Endothelial cell of umbilical vein (primary cell): ENCODE results near the gene PTH1R. TPM values are rescaled to one million over a fixed set of nuclear protein-coding genes. Genes with fewer than 3 reads are reported as not detected.

Source experiments
- BruUV-seq: library from RNA; stranded (reverse); fragments of 400-500 nt; replicated peaks from 2 replicates; lab custom pipeline; 2021; lab: Mats Ljungman, UMichigan
- CTCF ChIA-PET: fragments of 300-600, 350-600 bp; sonication (Branson Sonifier 250); formaldehyde crosslinking; loops from one replicate; lab custom pipeline; 2021; ENCODE audit warnings: antibody characterized with exemption, inconsistent platforms; lab: Charles Lee
- POLR2A ChIA-PET: fragments of 300-600, 350-600 bp; sonication (Branson Sonifier 250); formaldehyde crosslinking; loops from one replicate; lab custom pipeline; 2021; ENCODE audit warnings: antibody characterized with exemption, inconsistent platforms; lab: Charles Lee
- DNase-seq: peaks from one replicate; pipeline ENCODE4 v3.0.0-alpha.2; 2011; ENCODE audit warnings: low read depth, low spot score
- FAIRE-seq: peaks from 2 replicates; lab custom pipeline; 2011; peaks lifted over from hg19 to GRCh38; lab: Jason Lieb, UNC
- H2AFZ ChIP-seq: 2 replicates; pipeline ENCODE4 v1.6.0; 2012; ENCODE audit warnings: low read depth, low read length, control low read depth, inconsistent platforms
- H3K27ac ChIP-seq: 2 replicates; pipeline ENCODE4 v1.5.1; 2011; ENCODE audit warnings: low read depth, mild to moderate bottlenecking, control low read depth, low read length, moderate library complexity; ENCODE audit not compliant: insufficient read depth
- H3K27me3 ChIP-seq, 2 experiments: 2 replicates each; pipeline versions ENCODE4 v1.6.0 to v1.6.1; 2011; ENCODE audit warnings: low read length in 2 of 2, mixed read lengths in 1 of 2; ENCODE audit not compliant: control insufficient read depth in 2 of 2, insufficient read depth in 2 of 2
- H3K36me3 ChIP-seq, 2 experiments: 2 replicates in 1 of 2; 3 replicates in 1 of 2; pipeline ENCODE4 v1.5.1; 2011; ENCODE audit warnings: low read length in 2 of 2, mild to moderate bottlenecking in 1 of 2, moderate library complexity in 1 of 2; ENCODE audit not compliant: control insufficient read depth in 2 of 2, insufficient read depth in 2 of 2; ENCODE audit errors: extremely low read depth in 1 of 2
- H3K4me1 ChIP-seq: 3 replicates; pipeline ENCODE4 v1.5.1; 2011; ENCODE audit warnings: mild to moderate bottlenecking, low read length; ENCODE audit not compliant: control insufficient read depth, insufficient read depth; ENCODE audit errors: extremely low read depth
- H3K4me2 ChIP-seq: 2 replicates; pipeline ENCODE4 v1.6.1; 2011; ENCODE audit warnings: low read length, control low read depth, mixed read lengths; ENCODE audit not compliant: insufficient read depth
- H3K4me3 ChIP-seq, 3 experiments: fragments of 200-600 bp in 1 of 3; sonication (generic), shearing (Covaris generic) in 1 of 3; replicated peaks in 1 of 3; 2 replicates each; pipeline ENCODE4 v1.5.1; 2011 to 2016; ENCODE audit warnings: control low read depth in 3 of 3, low read length in 3 of 3, mild to moderate bottlenecking in 2 of 3, inconsistent platforms in 1 of 3, low read depth in 1 of 3, moderate library complexity in 1 of 3; ENCODE audit not compliant: insufficient read depth in 1 of 3
- H3K79me2 ChIP-seq: 2 replicates; pipeline ENCODE4 v1.6.0; 2012; ENCODE audit warnings: low read length, inconsistent platforms; ENCODE audit not compliant: control insufficient read depth, insufficient read depth
- H3K9ac ChIP-seq: replicated peaks from 2 replicates; pipeline ENCODE3; 2011; ENCODE audit warnings: low read length, control low read depth; ENCODE audit not compliant: insufficient read depth; ENCODE audit errors: extremely low read depth
- H3K9me1 ChIP-seq: replicated peaks from 3 replicates; pipeline ENCODE4 v1.6.0; 2011; ENCODE audit warnings: mild to moderate bottlenecking, low read length; ENCODE audit not compliant: control insufficient read depth, insufficient read depth; ENCODE audit errors: extremely low read depth
- H3K9me3 ChIP-seq: replicated peaks from 2 replicates; pipeline ENCODE4 v1.5.1; 2012; ENCODE audit warnings: low read length, inconsistent platforms; ENCODE audit not compliant: control insufficient read depth, insufficient read depth
- H4K20me1 ChIP-seq: replicated peaks from 2 replicates; pipeline ENCODE3; 2011; ENCODE audit warnings: mild to moderate bottlenecking, low read length; ENCODE audit not compliant: control insufficient read depth, insufficient read depth; ENCODE audit errors: extremely low read depth
- CTCF ChIP-seq, 2 donors: IDR thresholded peaks; 1 replicate in 1 of 2; 2 replicates in 1 of 2; pipeline ENCODE4 v1.5.1; 2011; ENCODE audit warnings: low read length in 2 of 2, mild to moderate bottlenecking in 2 of 2, moderate library complexity in 2 of 2, control low read depth in 1 of 2, inconsistent platforms in 1 of 2, low read depth in 1 of 2; ENCODE audit not compliant: insufficient read depth in 1 of 2; ENCODE audit errors: extremely low read depth in 1 of 2
- EZH2 ChIP-seq: IDR thresholded peaks from 2 replicates; pipeline ENCODE4 v1.6.1; 2012; ENCODE audit warnings: borderline replicate concordance, low read depth, mild to moderate bottlenecking, moderate library complexity, low read length, inconsistent platforms; ENCODE audit not compliant: severe bottlenecking
- FOS ChIP-seq: IDR thresholded peaks from 2 replicates; pipeline ENCODE4 v1.6.1; 2011; ENCODE audit warnings: mild to moderate bottlenecking, low read length, moderate library complexity, borderline replicate concordance; ENCODE audit not compliant: insufficient read depth
- GATA2 ChIP-seq: IDR thresholded peaks from 2 replicates; pipeline ENCODE4 v1.7.0; 2011; ENCODE audit warnings: low read depth, mild to moderate bottlenecking, moderate library complexity, mixed read lengths, low read length; ENCODE audit not compliant: insufficient read length, insufficient read depth
- JUN ChIP-seq: IDR thresholded peaks from 2 replicates; pipeline ENCODE4 v1.6.1; 2011; ENCODE audit warnings: borderline replicate concordance, low read depth; ENCODE audit not compliant: insufficient read length, insufficient read depth
- MAX ChIP-seq: IDR thresholded peaks from 2 replicates; pipeline ENCODE4 v1.6.1; 2011; ENCODE audit not compliant: insufficient read depth, insufficient read length
- MYC ChIP-seq: IDR thresholded peaks from one replicate; pipeline ENCODE4 v1.6.1; 2011; ENCODE audit warnings: mild to moderate bottlenecking, low read depth, low read length
- POLR2A ChIP-seq: IDR thresholded peaks from 2 replicates; pipeline ENCODE4 v1.6.1; 2012; ENCODE audit warnings: low read depth, mild to moderate bottlenecking, control low read depth, low read length
- POLR2AphosphoS5 ChIP-seq: IDR thresholded peaks from 2 replicates; pipeline ENCODE4 v1.6.1; 2012; ENCODE audit warnings: low read depth, mild to moderate bottlenecking, control low read depth, low read length, moderate library complexity; ENCODE audit not compliant: insufficient read depth
- dilution Hi-C: fragments of 300-500 bp; cut with MboI; formaldehyde crosslinking; loops from one replicate; pipeline ENCODE4 v1.15.0; 2019; ENCODE audit warnings: low sequenced_read_pairs; ENCODE audit not compliant: extremely low pct_ligation_motif_present
- intact Hi-C: fragments of 100-400 bp; cut with micrococcal nuclease; formaldehyde crosslinking; loops from one replicate; pipeline ENCODE4 v1.10.0; 2022
- polyA plus RNA-seq, 4 experiments: library from polyadenylated mRNA; depleted of rRNA in 3 of 4; stranded (reverse) in 3 of 4; unstranded in 1 of 4; fragments of >200 nt; gene quantifications; 2 replicates each; pipeline versions ENCODE4 v1.2.1 to v1.2.3, GENCODE V29; 2011 to 2012; ENCODE audit warnings: missing spikeins in 1 of 4
- total RNA-seq: library from RNA; stranded (reverse); gene quantifications from 2 replicates; pipeline ENCODE4 v1.2.3, GENCODE V29; 2021

PTH1R gene
- total and polyA plus RNA-seq, 2 donors (not counting 3 experiments of a cell fraction or from before 2014, with no cell fraction given), result 0.08 to 0.46 TPM

GRCh38 chr3:46942076-46942475, 64.6 kb downstream of the PTH1R start:
- H2AFZ ChIP-seq, result no peak overlapping the region
- DNase-seq (no peak), FAIRE-seq (no peak)
- BruUV-seq, result no TSS peak
- H3K4me1 ChIP-seq, result peaks cover 42% of the 10 kb centered on the region
- H3K27me3 ChIP-seq, result no peaks in the 10 kb centered on the region
- dilution Hi-C loops, result no loop called here
- no peak for TF ChIP-seq GATA2
- no peak for TF ChIP-seq EZH2
- no peak for TF ChIP-seq MYC
- no peak for TF ChIP-seq POLR2A
- TF ChIP-seq CTCF (IDR thresholded peaks at IDR 0.05; ENCODE audit: extremely low read depth in 1 of 2, insufficient read depth in 1 of 2, low read depth in 1 of 2, low read length in 2 of 2), result no peak
- TF ChIP-seq POLR2AphosphoS5, result no peak
- TF ChIP-seq FOS, result no peak
- no peak for TF ChIP-seq JUN
- TF ChIP-seq MAX, result no peak
- intact Hi-C loops, result no loop called here
- ChIA-PET POLR2A (interaction anchor here (0.6 kb wide), 1 partner anchor 854 kb away, joined by 7 read pairs; no protein-coding TSS in a partner anchor), CTCF (interaction anchor here (1.0 kb wide), 1 partner anchor 11 kb away, joined by 3 read pairs; no protein-coding TSS in a partner anchor)
- H3K27ac ChIP-seq, result no peak overlapping the region
- peaks cover 0 to 17% of the 10 kb centered on the region in 2 experiments for H3K36me3 ChIP-seq
- no peaks in the 10 kb centered on the region for H3K9me1 ChIP-seq
- H3K9me3 ChIP-seq, result no peaks in the 10 kb centered on the region
- H3K9ac ChIP-seq, result no peak overlapping the region
- peaks cover 82% of the 10 kb centered on the region for H3K79me2 ChIP-seq
- no peaks in the 10 kb centered on the region for H4K20me1 ChIP-seq
- H3K4me2 ChIP-seq, result no peak overlapping the region
- H3K4me3 ChIP-seq, result no peak overlapping the region
